Activated T-helper 2 cell treated with anti-CD3 and anti-CD28 coated beads, Interferon-gamma antibody, Interleukin-2, Interleukin-4, amounts not matched to agents 10 μg/mL and 5 μg/mL and 100 μg/mL, durations not matched to agents 14 hours and 24 hours and 36 hours (primary cell): Measurements from ENCODE around the gene HK3. TPM values are rescaled to one million over a fixed set of nuclear protein-coding genes. Genes with fewer than 3 reads are reported as not detected.

Experiments used
- DNase-seq: peaks from one replicate; pipeline ENCODE4 v3.0.0; 2021; ENCODE audit warnings: low spot score
- H3K27ac Mint-ChIP-seq: one replicate; pipeline ENCODE4 v1.8.0; 2021; ENCODE audit warnings: mixed read lengths
- H3K27me3 Mint-ChIP-seq: one replicate; pipeline ENCODE4 v1.8.0; 2021; ENCODE audit warnings: low read depth, mixed read lengths
- H3K36me3 Mint-ChIP-seq: one replicate; pipeline ENCODE4 v1.8.0; 2021; ENCODE audit warnings: low read depth, mixed read lengths
- H3K4me1 Mint-ChIP-seq: one replicate; pipeline ENCODE4 v1.8.0; 2021; ENCODE audit warnings: low read depth, mixed read lengths
- H3K4me3 Mint-ChIP-seq: one replicate; pipeline ENCODE4 v1.8.0; 2021; ENCODE audit warnings: low read depth, mild to moderate bottlenecking, moderate library complexity, mixed read lengths
- H3K9me3 Mint-ChIP-seq: one replicate; pipeline ENCODE4 v1.8.0; 2021; ENCODE audit warnings: mixed read lengths
- intact Hi-C: fragments of 100-400 bp; cut with micrococcal nuclease; formaldehyde crosslinking; loops from one replicate; pipeline ENCODE4 v1.15.1; 2023
- total RNA-seq: library from RNA; stranded (reverse); gene quantifications from 2 replicates; pipeline ENCODE4 v1.2.3, GENCODE V29; 2022

HK3 gene
- total RNA-seq, 1 donor from 2014 or later = 0.52 TPM

DNA sequence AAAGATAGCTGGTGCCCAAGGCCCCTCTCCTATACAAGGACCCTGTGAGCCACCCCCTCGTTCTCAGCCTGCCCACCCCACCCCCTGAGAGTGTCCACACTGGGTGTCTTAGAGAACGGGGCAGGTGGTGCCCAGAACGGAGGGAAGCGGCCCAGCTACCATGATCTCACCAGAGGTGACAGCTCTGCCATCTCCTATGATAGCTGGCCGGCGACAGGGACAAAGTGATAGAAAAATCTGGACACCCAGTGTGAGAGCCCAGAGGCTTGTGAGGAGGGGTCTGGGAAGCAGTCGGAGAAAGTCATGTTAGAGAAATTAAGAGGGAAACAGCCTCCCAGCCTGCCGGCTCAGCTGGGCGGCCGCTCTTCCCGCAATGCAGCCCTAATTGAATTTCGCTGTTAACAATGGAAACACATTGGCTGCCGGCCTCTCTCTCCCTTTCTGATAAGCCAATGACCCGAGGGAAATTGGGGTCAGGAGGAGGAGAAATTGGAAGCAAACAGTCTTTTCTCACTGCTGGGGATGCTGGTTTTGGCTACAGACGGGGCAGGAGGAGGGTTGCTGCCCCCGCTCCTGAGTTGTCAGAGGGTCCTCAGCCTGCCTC lies 32.3 kb downstream of the HK3 start:
- DNase-seq = no peak
- peaks cover 21% of the 10 kb centered on the region for H3K27me3 Mint-ChIP-seq
- intact Hi-C loops = no loop called here
- H3K36me3 Mint-ChIP-seq = no peaks in the 10 kb centered on the region
- no peak overlapping the region for H3K27ac Mint-ChIP-seq
- H3K4me1 Mint-ChIP-seq = peaks cover 1% of the 10 kb centered on the region
- H3K9me3 Mint-ChIP-seq = no peaks in the 10 kb centered on the region
- H3K4me3 Mint-ChIP-seq = no peak overlapping the region

- intact Hi-C loops = no loop called here
- H3K9me3 Mint-ChIP-seq = no peaks in the 10 kb centered on the region
- DNase-seq = no peak
Measured at GRCh38 chr5:176865964-176866363, 33.2 kb downstream of the HK3 start.

DNA sequence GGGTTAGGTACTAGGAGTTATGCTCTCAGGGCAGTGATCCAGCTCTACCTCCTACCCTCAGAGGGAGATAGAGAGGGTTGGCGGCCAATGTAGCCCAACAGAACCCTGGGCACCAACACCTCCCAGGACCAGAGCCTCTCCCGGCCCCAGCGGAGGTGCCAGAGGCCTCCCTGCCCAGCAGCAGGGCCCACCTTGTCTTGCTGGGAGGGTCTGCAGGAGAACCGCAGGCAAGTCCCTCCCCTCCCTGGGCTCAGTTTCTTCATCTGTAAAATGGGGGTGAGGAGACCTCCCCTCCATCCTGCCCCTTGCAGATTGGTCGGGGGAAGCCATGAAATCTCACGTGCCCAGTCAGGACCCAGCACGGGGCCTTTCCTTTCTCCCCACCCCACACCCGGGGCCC lies 34.4 kb downstream of the HK3 start:
- no peak overlapping the region for H3K4me3 Mint-ChIP-seq
- H3K4me1 Mint-ChIP-seq = peaks cover 1% of the 10 kb centered on the region
- H3K27ac Mint-ChIP-seq = no peak overlapping the region
- intact Hi-C loops = no loop called here
- no peak for DNase-seq
- no peaks in the 10 kb centered on the region for H3K9me3 Mint-ChIP-seq
- H3K36me3 Mint-ChIP-seq = no peaks in the 10 kb centered on the region
- H3K27me3 Mint-ChIP-seq = peaks cover 21% of the 10 kb centered on the region

More at GRCh38 chr5:176865964-176866363, 33.2 kb downstream of the HK3 start:
- Mint-ChIP-seq H3K27me3 (peaks cover 21% of the 10 kb centered on the region), H3K27ac (no peak overlapping the region), H3K36me3 (no peaks in the 10 kb centered on the region), H3K4me1 (peaks cover 1% of the 10 kb centered on the region), H3K4me3 (no peak overlapping the region)

DNA sequence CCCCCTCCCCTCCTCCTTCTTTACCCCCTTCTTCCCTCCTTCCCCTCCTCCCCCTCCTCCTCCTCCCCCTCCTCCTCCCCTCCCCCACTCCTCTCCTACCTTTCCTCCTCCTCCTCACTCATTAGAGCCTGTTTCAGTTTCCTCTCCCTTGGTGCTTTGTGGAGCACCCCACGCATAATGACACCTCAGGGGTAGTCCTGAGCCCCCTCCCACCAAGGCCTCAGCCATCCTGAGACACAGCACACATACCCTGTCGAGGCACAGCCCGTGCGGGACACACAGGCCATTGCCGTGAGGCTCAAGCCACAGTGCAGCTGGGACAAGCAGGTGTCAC lies 35.4 kb downstream of the HK3 start:
- intact Hi-C loops = no loop called here
- H3K36me3 Mint-ChIP-seq = no peaks in the 10 kb centered on the region
- no peaks in the 10 kb centered on the region for H3K9me3 Mint-ChIP-seq
- H3K4me3 Mint-ChIP-seq = no peak overlapping the region
- peaks cover 1% of the 10 kb centered on the region for H3K4me1 Mint-ChIP-seq
- DNase-seq = no peak
- H3K27me3 Mint-ChIP-seq = peaks cover 21% of the 10 kb centered on the region
- H3K27ac Mint-ChIP-seq = no peak overlapping the region

GRCh38 chr5:176863041-176863764 lies 35.9 kb downstream of the HK3 start:
- Mint-ChIP-seq H3K4me3 (no peak overlapping the region), H3K9me3 (no peaks in the 10 kb centered on the region), H3K27ac (no peak overlapping the region), H3K36me3 (no peaks in the 10 kb centered on the region), H3K4me1 (peaks cover 1% of the 10 kb centered on the region), H3K27me3 (peaks cover 21% of the 10 kb centered on the region)
- intact Hi-C loops = no loop called here
- no peak for DNase-seq

DNA sequence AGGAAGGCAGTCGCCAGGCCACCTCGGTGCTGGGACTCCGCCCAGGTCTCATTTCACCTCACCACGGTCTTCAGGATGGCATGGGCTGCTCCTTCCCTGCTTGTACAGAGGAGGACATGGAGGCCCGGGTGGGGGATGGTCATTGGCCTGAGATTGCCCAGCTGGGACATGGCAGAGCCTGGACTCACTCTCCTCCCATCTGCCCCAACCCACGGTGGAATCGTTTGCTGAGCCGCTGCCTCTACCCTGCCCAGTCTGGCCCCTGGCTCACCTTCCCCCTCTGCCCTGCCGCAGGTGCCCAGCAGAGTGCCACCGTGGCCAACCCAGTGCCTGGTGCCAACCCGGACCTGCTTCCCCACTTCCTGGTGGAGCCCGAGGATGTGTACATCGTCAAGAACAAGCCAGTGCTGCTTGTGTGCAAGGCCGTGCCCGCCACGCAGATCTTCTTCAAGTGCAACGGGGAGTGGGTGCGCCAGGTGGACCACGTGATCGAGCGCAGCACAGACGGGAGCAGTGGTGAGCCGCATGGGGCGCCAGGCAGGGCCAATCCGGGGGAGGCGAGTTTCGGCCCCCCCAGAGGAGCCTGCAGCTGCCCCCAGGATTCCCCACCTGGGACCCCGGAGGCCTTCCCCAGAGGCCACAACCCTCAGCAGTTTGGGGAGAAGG lies 36.7 kb downstream of the HK3 start:
- Mint-ChIP-seq H3K4me1 (peaks cover 1% of the 10 kb centered on the region), H3K9me3 (no peaks in the 10 kb centered on the region), H3K36me3 (no peaks in the 10 kb centered on the region), H3K4me3 (no peak overlapping the region), H3K27ac (no peak overlapping the region), H3K27me3 (peaks cover 19% of the 10 kb centered on the region)
- intact Hi-C loops = no loop called here
- no peak for DNase-seq

- Mint-ChIP-seq H3K36me3 (no peaks in the 10 kb centered on the region), H3K4me1 (peaks cover 1% of the 10 kb centered on the region), H3K4me3 (no peak overlapping the region), H3K9me3 (no peaks in the 10 kb centered on the region), H3K27me3 (peaks cover 12% of the 10 kb centered on the region), H3K27ac (no peak overlapping the region)
- no peak for DNase-seq
- intact Hi-C loops = no loop called here
Measured at GRCh38 chr5:176861276-176861675, 37.9 kb downstream of the HK3 start.

- no peaks in the 10 kb centered on the region for H3K36me3 Mint-ChIP-seq
- H3K4me3 Mint-ChIP-seq = no peak overlapping the region
- H3K4me1 Mint-ChIP-seq = peaks cover 1% of the 10 kb centered on the region
- H3K27ac Mint-ChIP-seq = no peak overlapping the region
- intact Hi-C loops = no loop called here
- peaks cover 5% of the 10 kb centered on the region for H3K27me3 Mint-ChIP-seq
- no peak for DNase-seq
- no peaks in the 10 kb centered on the region for H3K9me3 Mint-ChIP-seq
Measured at GRCh38 chr5:176860381-176860780, 38.8 kb downstream of the HK3 start.

DNA sequence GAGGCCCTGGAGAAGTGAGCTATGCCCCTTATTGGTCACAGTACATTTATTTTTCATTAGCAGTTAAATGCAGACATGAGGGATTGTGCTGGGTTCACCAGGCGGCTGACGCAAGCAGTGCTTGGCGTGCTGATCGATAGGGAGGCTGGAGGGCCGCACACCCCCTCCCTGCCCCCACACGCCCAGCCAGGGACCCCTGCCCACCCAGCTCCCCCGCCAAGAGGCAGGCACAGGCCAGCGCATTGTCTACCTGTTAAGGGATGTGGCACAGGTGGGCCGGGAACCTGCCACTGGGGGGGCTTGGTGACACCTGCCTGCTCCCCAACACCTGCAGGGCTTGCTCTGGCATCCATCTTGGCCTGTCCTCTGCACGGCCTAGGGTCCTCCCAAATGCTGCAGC lies 39.2 kb downstream of the HK3 start:
- Mint-ChIP-seq H3K27ac (no peak overlapping the region), H3K4me3 (no peak overlapping the region), H3K4me1 (peaks cover 1% of the 10 kb centered on the region), H3K27me3 (peaks cover 4% of the 10 kb centered on the region), H3K36me3 (no peaks in the 10 kb centered on the region), H3K9me3 (no peaks in the 10 kb centered on the region)
- intact Hi-C loops = no loop called here
- no peak for DNase-seq

DNA sequence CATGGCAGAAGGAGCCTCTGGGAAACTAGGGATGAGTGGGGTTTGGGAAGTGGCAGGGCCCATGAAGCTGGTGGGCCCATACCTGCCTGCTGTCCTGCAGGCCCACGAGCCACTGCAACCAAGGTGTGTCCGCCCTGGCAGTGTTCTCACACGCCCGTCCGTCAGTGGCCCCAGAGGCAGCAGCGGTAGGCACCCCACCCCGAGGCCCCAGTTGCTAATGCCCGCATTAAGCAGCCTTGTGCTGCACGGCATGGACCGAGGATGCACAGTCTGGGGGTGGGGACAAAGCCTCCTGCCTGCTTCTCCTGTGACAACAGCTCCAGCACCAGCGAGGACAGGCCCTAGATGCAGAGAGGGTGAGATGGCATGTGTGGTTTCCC lies 41.3 kb downstream of the HK3 start:
- no peaks in the 10 kb centered on the region for H3K36me3 Mint-ChIP-seq
- H3K4me1 Mint-ChIP-seq = no peaks in the 10 kb centered on the region
- H3K27me3 Mint-ChIP-seq = peaks cover under 1% of the 10 kb centered on the region
- H3K27ac Mint-ChIP-seq = no peak overlapping the region
- no peak for DNase-seq
- H3K9me3 Mint-ChIP-seq = no peaks in the 10 kb centered on the region
- intact Hi-C loops = no loop called here
- no peak overlapping the region for H3K4me3 Mint-ChIP-seq

- Mint-ChIP-seq H3K36me3 (no peaks in the 10 kb centered on the region), H3K27me3 (no peaks in the 10 kb centered on the region), H3K4me3 (no peak overlapping the region), H3K4me1 (no peaks in the 10 kb centered on the region), H3K27ac (no peak overlapping the region), H3K9me3 (no peaks in the 10 kb centered on the region)
- DNase-seq = no peak
- intact Hi-C loops = no loop called here
Measured at GRCh38 chr5:176857216-176857893, 41.8 kb downstream of the HK3 start.

- Mint-ChIP-seq H3K4me3 (no peak overlapping the region), H3K9me3 (no peaks in the 10 kb centered on the region), H3K27me3 (no peaks in the 10 kb centered on the region), H3K36me3 (no peaks in the 10 kb centered on the region), H3K4me1 (no peaks in the 10 kb centered on the region), H3K27ac (no peak overlapping the region)
- intact Hi-C loops = no loop called here
- no peak for DNase-seq
Measured at GRCh38 chr5:176856746-176857145, 42.4 kb downstream of the HK3 start.

DNA sequence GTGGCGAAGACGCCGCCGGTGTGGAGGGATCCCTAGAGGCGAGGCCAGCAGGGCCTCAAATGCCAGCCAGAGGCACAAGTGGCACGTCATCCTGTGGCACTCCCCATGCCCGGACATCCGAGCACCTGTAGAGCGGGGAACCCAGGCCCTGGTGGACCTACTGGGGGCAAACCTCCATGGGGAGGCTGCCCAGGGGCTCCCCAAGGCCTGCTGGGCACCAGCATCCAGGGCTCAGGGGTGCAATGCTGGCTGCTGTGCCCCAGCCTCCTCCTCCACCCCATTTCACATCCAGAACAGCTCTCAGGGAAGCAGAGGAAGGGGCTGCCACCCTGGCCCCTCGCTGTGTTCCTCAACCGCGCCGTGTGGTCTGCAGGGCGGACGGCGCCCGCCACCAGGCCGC lies 43.5 kb downstream of the HK3 start:
- Mint-ChIP-seq H3K27ac (no peak overlapping the region), H3K4me1 (no peaks in the 10 kb centered on the region), H3K4me3 (no peak overlapping the region), H3K27me3 (no peaks in the 10 kb centered on the region), H3K36me3 (no peaks in the 10 kb centered on the region), H3K9me3 (no peaks in the 10 kb centered on the region)
- intact Hi-C loops = no loop called here
- no peak for DNase-seq
